Fibroblast of upper back skin (primary cell): Measurements from ENCODE around the gene KRTAP10-1.

Source experiments
- DNase-seq: peaks from one replicate; pipeline ENCODE4 v3.0.0-alpha.2; 2013

The KRTAP10-1 gene

GRCh38 chr21:44527156-44527982 is 12.6 kb downstream of the KRTAP10-1 start:
- no peak for DNase-seq

- no peak for DNase-seq
These were observed 13.6 kb downstream of the KRTAP10-1 start for GRCh38 chr21:44526096-44526997.

- DNase-seq: no peak
These were observed 14.5 kb downstream of the KRTAP10-1 start for GRCh38 chr21:44525391-44526095.

GRCh38 chr21:44524414-44525371 is 15.3 kb downstream of the KRTAP10-1 start:
- no peak for DNase-seq

- no peak for DNase-seq
These were observed 16.2 kb downstream of the KRTAP10-1 start for GRCh38 chr21:44523567-44524413.

- DNase-seq: no peak
These were observed 17.2 kb downstream of the KRTAP10-1 start for GRCh38 chr21:44522753-44523204.

GRCh38 chr21:44521928-44522752 is 17.9 kb downstream of the KRTAP10-1 start:
- no peak for DNase-seq

- no peak for DNase-seq
These were observed 18.6 kb downstream of the KRTAP10-1 start for GRCh38 chr21:44521301-44521927.

GRCh38 chr21:44520326-44521300 is 19.4 kb downstream of the KRTAP10-1 start:
- DNase-seq: no peak

- no peak for DNase-seq
These were observed 20.4 kb downstream of the KRTAP10-1 start for GRCh38 chr21:44519346-44520325.

- DNase-seq: no peak
These were observed 21.3 kb downstream of the KRTAP10-1 start for GRCh38 chr21:44518686-44519085.

GRCh38 chr21:44517175-44517899 is 22.7 kb downstream of the KRTAP10-1 start:
- DNase-seq: peak; percentile 8

- DNase-seq: no peak
These were observed 23.2 kb downstream of the KRTAP10-1 start for GRCh38 chr21:44516828-44517174.

GRCh38 chr21:44516342-44516741 is 23.7 kb downstream of the KRTAP10-1 start:
- DNase-seq: no peak

- no peak for DNase-seq
These were observed 24.4 kb downstream of the KRTAP10-1 start for GRCh38 chr21:44515359-44516165.
